ENCODE measurements around the gene NOTCH3.

The NOTCH3 gene

GRCh38 chr19:15116856-15117255, 83.9 kb downstream of the NOTCH3 start:
- no peak overlapping the region for H3K27ac ChIP-seq (ENCODE audit: low read depth, low read length, poor library complexity, severe bottlenecking)
- H3F3A ChIP-seq (ENCODE audit: insufficient read depth, low read length) = no peaks in the 10 kb centered on the region
- H3K27me3 ChIP-seq (ENCODE audit: insufficient read depth, low read length) = no peaks in the 10 kb centered on the region
- H3K4me2 ChIP-seq (ENCODE audit: low read length) = no peak overlapping the region
- TF ChIP-seq EZH2 (IDR thresholded peaks at IDR 0.05; ENCODE audit: borderline replicate concordance, low read length) (no peak), CTCF (IDR thresholded peaks at IDR 0.05; ENCODE audit: low read length) (no peak)
- H3K9ac ChIP-seq (ENCODE audit: low read length) = no peak overlapping the region
- no peaks in the 10 kb centered on the region for H3K79me2 ChIP-seq (ENCODE audit: insufficient read depth, low read length)
- H3K36me3 ChIP-seq (ENCODE audit: insufficient read depth, low read length) = peaks cover 56% of the 10 kb centered on the region
- H4K20me1 ChIP-seq (ENCODE audit: insufficient read depth, low read length) = no peaks in the 10 kb centered on the region
- no peaks in the 10 kb centered on the region for H3K4me1 ChIP-seq (ENCODE audit: insufficient read depth, low read length, severe bottlenecking)
- no peak overlapping the region for H2AFZ ChIP-seq (ENCODE audit: low read length)
- H3K4me3 ChIP-seq (ENCODE audit: low read depth, low read length, poor library complexity, severe bottlenecking) = no peak overlapping the region
- H3K9me2 ChIP-seq (ENCODE audit: low read depth, low read length) = no peaks in the 10 kb centered on the region
- no peaks in the 10 kb centered on the region for H3K9me3 ChIP-seq (ENCODE audit: low read length)

GRCh38 chr19:15115762-15116615, 84.8 kb downstream of the NOTCH3 start:
- Histone ChIP-seq H3K4me1 (ENCODE audit: insufficient read depth, low read length, severe bottlenecking) (no peaks in the 10 kb centered on the region), H3K27me3 (ENCODE audit: insufficient read depth, low read length) (no peaks in the 10 kb centered on the region), H3K9ac (ENCODE audit: low read length) (no peak overlapping the region), H3K79me2 (ENCODE audit: insufficient read depth, low read length) (no peaks in the 10 kb centered on the region), H3K9me3 (ENCODE audit: low read length) (no peaks in the 10 kb centered on the region), H3F3A (ENCODE audit: insufficient read depth, low read length) (no peaks in the 10 kb centered on the region), H3K4me3 (ENCODE audit: low read depth, low read length, poor library complexity, severe bottlenecking) (no peak overlapping the region), H3K9me2 (ENCODE audit: low read depth, low read length) (no peaks in the 10 kb centered on the region), H3K27ac (ENCODE audit: low read depth, low read length, poor library complexity, severe bottlenecking) (no peak overlapping the region), H3K4me2 (ENCODE audit: low read length) (no peak overlapping the region), H2AFZ (ENCODE audit: low read length) (no peak overlapping the region), H3K36me3 (ENCODE audit: insufficient read depth, low read length) (peaks cover 56% of the 10 kb centered on the region), H4K20me1 (ENCODE audit: insufficient read depth, low read length) (no peaks in the 10 kb centered on the region)
- no peak for TF ChIP-seq CTCF (IDR thresholded peaks at IDR 0.05; ENCODE audit: low read length)
- no peak for TF ChIP-seq EZH2 (IDR thresholded peaks at IDR 0.05; ENCODE audit: borderline replicate concordance, low read length)

- no peak overlapping the region for H3K9ac ChIP-seq (ENCODE audit: low read length)
- H2AFZ ChIP-seq (ENCODE audit: low read length) = no peak overlapping the region
- H3K27me3 ChIP-seq (ENCODE audit: insufficient read depth, low read length) = no peaks in the 10 kb centered on the region
- no peak overlapping the region for H3K4me3 ChIP-seq (ENCODE audit: low read depth, low read length, poor library complexity, severe bottlenecking)
- H3F3A ChIP-seq (ENCODE audit: insufficient read depth, low read length) = no peaks in the 10 kb centered on the region
- H3K9me2 ChIP-seq (ENCODE audit: low read depth, low read length) = no peaks in the 10 kb centered on the region
- no peaks in the 10 kb centered on the region for H3K9me3 ChIP-seq (ENCODE audit: low read length)
- peaks cover 49% of the 10 kb centered on the region for H3K36me3 ChIP-seq (ENCODE audit: insufficient read depth, low read length)
- TF ChIP-seq CTCF (IDR thresholded peaks at IDR 0.05; ENCODE audit: low read length) = no peak
- TF ChIP-seq EZH2 (IDR thresholded peaks at IDR 0.05; ENCODE audit: borderline replicate concordance, low read length) = no peak
- H3K27ac ChIP-seq (ENCODE audit: low read depth, low read length, poor library complexity, severe bottlenecking) = no peak overlapping the region
- no peaks in the 10 kb centered on the region for H3K4me1 ChIP-seq (ENCODE audit: insufficient read depth, low read length, severe bottlenecking)
- H3K79me2 ChIP-seq (ENCODE audit: insufficient read depth, low read length) = no peaks in the 10 kb centered on the region
- H4K20me1 ChIP-seq (ENCODE audit: insufficient read depth, low read length) = no peaks in the 10 kb centered on the region
- H3K4me2 ChIP-seq (ENCODE audit: low read length) = no peak overlapping the region
These were observed 85.7 kb downstream of the NOTCH3 start for GRCh38 chr19:15115080-15115479.
